GM04503 (cell line): ENCODE measurements around the gene OOSP1.
"Not testable (repeated sequence)": the region's sequence is repeated elsewhere in the genome, so short reads cannot be mapped to it uniquely, and the experiment has no call there.

Source experiments
- DNase-seq: peaks from one replicate; pipeline ENCODE4 v3.0.0-alpha.2; 2012; ENCODE audit warnings: low read depth

The OOSP1 gene

DNA sequence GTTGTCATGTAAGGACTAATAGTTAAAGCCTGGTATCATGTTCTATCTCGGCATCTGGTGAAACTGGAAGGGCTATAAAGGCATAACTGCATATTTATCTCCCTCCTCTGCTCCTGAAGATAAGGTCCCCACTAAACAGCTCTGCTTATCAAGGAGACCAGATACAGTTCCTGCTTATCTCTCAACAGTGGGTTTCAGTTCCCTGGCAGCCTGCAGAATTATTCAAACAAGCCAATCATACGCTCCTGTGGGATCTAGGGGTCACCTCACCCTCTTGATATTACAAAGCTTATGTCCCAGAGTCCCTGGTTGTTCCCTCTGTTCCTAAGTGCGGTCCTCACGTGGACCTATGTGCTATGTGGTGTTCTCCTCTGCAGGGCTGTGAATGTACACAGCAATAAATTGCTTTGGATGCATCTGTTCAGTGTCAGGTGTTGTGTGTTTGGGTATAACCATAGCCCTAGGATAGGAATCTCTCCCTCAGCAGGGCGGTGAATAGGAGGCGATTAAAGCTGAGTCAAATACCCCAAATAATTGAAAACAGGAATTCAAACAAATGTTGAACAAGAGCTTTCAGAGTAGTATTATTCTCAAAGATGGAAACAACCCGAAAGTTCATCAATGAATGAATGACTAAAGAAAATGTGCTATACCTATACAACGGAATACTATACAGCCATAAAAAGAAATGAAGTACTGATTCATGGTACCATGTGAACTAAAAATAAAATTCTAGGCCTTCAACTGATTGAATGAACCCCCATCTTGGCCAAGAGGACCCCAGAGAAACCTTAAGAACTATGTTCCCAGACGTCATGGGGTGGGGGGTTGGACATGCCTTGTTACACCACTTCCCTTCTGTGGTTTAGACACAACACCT, 22.5 kb downstream of the OOSP1 start:
- no peak for DNase-seq

GRCh38 chr11:59962107-59962482, 23.9 kb downstream of the OOSP1 start:
- no peak for DNase-seq

GRCh38 chr11:59963733-59964132, 25.5 kb downstream of the OOSP1 start, which contains the start of gene OOSP4A:
Gene OOSP4A (plus strand): TSS chr11:59964033. CDS start chr11:59964033, 0 bp downstream.
- DNase-seq, result no peak

DNA sequence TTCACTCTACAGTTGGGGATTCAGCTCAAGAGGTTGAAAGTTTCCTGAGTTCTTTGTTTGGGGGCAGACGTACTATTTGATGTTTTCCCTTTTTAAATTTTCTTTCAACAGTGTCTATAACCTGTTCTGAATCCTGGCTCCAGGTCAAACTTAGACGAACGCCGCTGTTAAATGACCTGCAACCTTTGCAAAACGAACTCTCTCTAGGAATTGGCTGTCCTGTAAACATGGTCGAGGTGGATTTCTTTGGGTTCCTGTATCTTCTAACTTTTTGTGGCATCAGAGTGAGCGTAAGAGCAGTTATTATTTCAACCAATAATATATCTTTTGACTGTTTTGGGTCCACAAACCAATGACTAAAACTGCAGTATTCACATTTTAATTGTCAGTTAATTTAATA, 27.2 kb downstream of the OOSP1 start:
- DNase-seq, result no peak

- no peak for DNase-seq
These were observed 28.0 kb downstream of the OOSP1 start for GRCh38 chr11:59966201-59966600.

GRCh38 chr11:59967677-59968394, 29.6 kb downstream of the OOSP1 start:
- no peak for DNase-seq

GRCh38 chr11:59968395-59968783, 30.2 kb downstream of the OOSP1 start:
- DNase-seq, result no peak

GRCh38 chr11:59973097-59973496, 34.9 kb downstream of the OOSP1 start:
- no peak for DNase-seq

- DNase-seq, result no peak
These were observed 43.0 kb downstream of the OOSP1 start for GRCh38 chr11:59981106-59981770.

GRCh38 chr11:59982037-59982436, 43.8 kb downstream of the OOSP1 start:
- DNase-seq, result not testable (repeated sequence)

- DNase-seq, result no peak
These were observed 45.0 kb downstream of the OOSP1 start for GRCh38 chr11:59983212-59983611.

GRCh38 chr11:59984368-59984767, 46.1 kb downstream of the OOSP1 start:
- DNase-seq, result no peak

DNA sequence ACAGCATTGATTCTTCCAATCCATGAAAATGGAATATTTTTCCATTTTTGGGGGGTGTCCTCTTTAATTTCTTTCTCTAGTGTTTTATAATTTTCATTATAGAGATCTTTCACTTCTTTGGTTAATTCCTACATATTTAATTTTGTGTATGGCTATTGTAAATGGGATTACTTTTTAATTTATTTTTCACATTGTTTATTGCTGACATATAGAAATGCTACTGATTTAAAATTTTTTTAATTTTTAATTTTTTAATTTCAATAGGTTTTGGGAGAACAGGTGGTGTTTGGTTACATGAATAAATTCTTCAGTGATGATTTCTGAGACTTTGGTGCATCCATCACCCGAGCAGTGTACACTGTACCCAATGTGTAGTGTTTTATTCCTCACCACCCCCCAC, 52.2 kb downstream of the OOSP1 start:
- no peak for DNase-seq

GRCh38 chr11:59992425-59992824, 54.2 kb downstream of the OOSP1 start:
- no peak for DNase-seq

GRCh38 chr11:59997800-59998199, 59.6 kb downstream of the OOSP1 start:
- DNase-seq, result no peak

DNA sequence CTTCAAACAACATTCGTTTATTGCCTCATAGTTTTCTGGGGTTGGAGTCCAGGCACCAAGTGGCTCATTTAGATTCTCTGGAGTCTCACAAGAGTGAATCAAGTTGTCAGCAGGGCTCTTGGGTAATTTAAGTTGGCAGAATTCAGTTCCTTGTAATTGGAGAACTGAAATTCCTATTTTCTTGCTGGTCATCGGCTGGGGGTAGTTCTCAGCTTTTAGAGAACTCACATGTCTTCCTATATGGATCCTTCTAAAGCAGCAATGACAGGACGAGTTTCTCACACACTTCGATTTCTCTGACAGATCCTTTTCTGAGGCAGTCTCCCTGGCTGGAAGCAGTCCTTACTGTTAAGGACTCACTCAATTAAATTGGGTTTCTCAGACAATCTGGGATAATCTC, 61.5 kb downstream of the OOSP1 start:
- DNase-seq, result no peak

- no peak for DNase-seq
These were observed 65.5 kb downstream of the OOSP1 start for GRCh38 chr11:60003729-60004128.

GRCh38 chr11:60005360-60005759, 67.1 kb downstream of the OOSP1 start:
- DNase-seq, result no peak
